ENCODE data around the gene ELMO1. TPM values are rescaled to one million over a fixed set of nuclear protein-coding genes. Genes with fewer than 3 reads are reported as not detected.

ELMO1 gene
- total RNA-seq, 1 experiment from 2014 or later: 1.1 TPM

- H3K9me3 ChIP-seq (ENCODE audit: control insufficient read depth in 1 of 2, insufficient read depth in 1 of 2, low read depth in 1 of 2, low read length in 2 of 2): no peaks in the 10 kb centered on the region
- H4K20me1 ChIP-seq (ENCODE audit: insufficient read depth): no peaks in the 10 kb centered on the region
- POLR2A ChIA-PET: no interaction called here
- no peak for TF ChIP-seq CBX3 (IDR thresholded peaks at IDR 0.05; ENCODE audit: low read depth)
- TF ChIP-seq REST (IDR thresholded peaks at IDR 0.05; ENCODE audit: low read depth): no peak
- TF ChIP-seq POLR2A (IDR thresholded peaks at IDR 0.05; ENCODE audit: borderline replicate concordance, extremely low read depth, insufficient read depth, insufficient read length): no peak
- TF ChIP-seq EZH2phosphoT487 (IDR thresholded peaks at IDR 0.05; ENCODE audit: borderline replicate concordance): no peak
- no peak for TF ChIP-seq ZFX (IDR thresholded peaks at IDR 0.05)
- no peak for TF ChIP-seq POLR2AphosphoS5 (IDR thresholded peaks at IDR 0.05; ENCODE audit: low read depth, low read length)
- no peak for TF ChIP-seq CTCF (IDR thresholded peaks at IDR 0.05 in 2 of 3, conservative IDR thresholded peaks at IDR 0.05 in 1 of 3; ENCODE audit: borderline replicate concordance in 1 of 3, insufficient read depth in 1 of 3, low read depth in 2 of 3, low read length in 2 of 3)
- TF ChIP-seq ATF3 (IDR thresholded peaks at IDR 0.05): no peak
- no peak for TF ChIP-seq ZBTB33 (IDR thresholded peaks at IDR 0.05; ENCODE audit: extremely low read depth, insufficient replicate concordance, low read length)
- TF ChIP-seq ZNF274 (IDR thresholded peaks at IDR 0.05; ENCODE audit: low read depth, low read length): no peak
- TF ChIP-seq SRF (IDR thresholded peaks at IDR 0.05; ENCODE audit: low read depth): no peak
- TF ChIP-seq CEBPB (IDR thresholded peaks at IDR 0.05; ENCODE audit: low read depth): no peak
- no peak for TF ChIP-seq EGR1 (IDR thresholded peaks at IDR 0.05; ENCODE audit: low read depth)
- TF ChIP-seq TCF7L2 (IDR thresholded peaks at IDR 0.05; ENCODE audit: borderline replicate concordance, extremely low read depth, insufficient read depth, insufficient read length): no peak
- no peak overlapping the region for H2AFZ ChIP-seq (ENCODE audit: low read depth, low read length, poor library complexity, severe bottlenecking)
- no TSS peak for BruUV-seq (replicated peaks)
- RAD21 ChIA-PET (ENCODE audit: low non-redundant PET in 1 of 2, low total read pairs in 2 of 2, uncharacterized antibody in 2 of 2, unreplicated experiment in 2 of 2): no interaction called here
- H3K4me3 ChIP-seq (replicated peaks in 1 of 2; ENCODE audit: low read depth in 1 of 2, low read length in 2 of 2): no peak overlapping the region
- H3K36me3 ChIP-seq (ENCODE audit: control insufficient read depth in 1 of 2, insufficient read depth in 2 of 2, low read length in 2 of 2): no peaks in the 10 kb centered on the region
- no peak for DNase-seq (ENCODE audit: low read depth, low spot score)
- no peaks in the 10 kb centered on the region for H3K79me2 ChIP-seq (ENCODE audit: insufficient read depth, low read length)
- CTCF ChIA-PET: no interaction called here
- H3K9me2 ChIP-seq (ENCODE audit: insufficient read depth): no peaks in the 10 kb centered on the region
- H3K4me2 ChIP-seq (ENCODE audit: low read length): no peak overlapping the region
- intact Hi-C loops (cut with micrococcal nuclease): no loop called here
- H3K9ac ChIP-seq (ENCODE audit: low read length): no peak overlapping the region
- no peaks in the 10 kb centered on the region for H3K4me1 ChIP-seq (ENCODE audit: control insufficient read depth in 1 of 2, insufficient read depth in 2 of 2, low read length in 2 of 2)
- H3K27me3 ChIP-seq (ENCODE audit: insufficient read depth, low read length): peaks cover 12% of the 10 kb centered on the region
- no peak for ATAC-seq
- H3K27ac ChIP-seq (ENCODE audit: low read depth, low read length): no peak overlapping the region
These were observed 99.7 kb downstream of the ELMO1 start for GRCh38 chr7:37348982-37349381.
